GM18505 (cell line): Measurements from ENCODE around the gene NUCKS1.
A peak's percentile ranks its signal among the peaks of the same experiment; 100 is the strongest.

ENCODE experiments used
- ATAC-seq: cut with Tn5 transposase; IDR thresholded peaks from one replicate; pipeline ENCODE4 v1.9.1; 2021; ENCODE audit not compliant: unreplicated experiment
- POLR2A ChIP-seq: IDR thresholded peaks from 4 replicates; pipeline ENCODE4 v1.6.1; 2011; ENCODE audit warnings: borderline replicate concordance; ENCODE audit not compliant: insufficient read depth, insufficient read length; ENCODE audit errors: extremely low read depth

Gene NUCKS1

GRCh38 chr1:205754857-205755256 lies 4.9 kb upstream of the NUCKS1 start:
- no peak for ATAC-seq
- TF ChIP-seq POLR2A, result no peak

GRCh38 chr1:205751036-205751651 lies 1.2 kb upstream of the NUCKS1 start:
- TF ChIP-seq POLR2A, result no peak
- ATAC-seq, result no peak

GRCh38 chr1:205749234-205750137 lies 496 bp downstream of the NUCKS1 start:
- TF ChIP-seq POLR2A, result peak; percentile 59
- peak; percentile 81 for ATAC-seq

GRCh38 chr1:205748403-205749233 lies 1.4 kb downstream of the NUCKS1 start:
- peak; percentile 16 for ATAC-seq
- no peak for TF ChIP-seq POLR2A

- no peak for ATAC-seq
- TF ChIP-seq POLR2A, result no peak
Observed at GRCh38 chr1:205746757-205747412, 3.1 kb downstream of the NUCKS1 start.

- no peak for TF ChIP-seq POLR2A
- no peak for ATAC-seq
Observed at GRCh38 chr1:205744403-205744802, 5.6 kb downstream of the NUCKS1 start.

- no peak for ATAC-seq
- no peak for TF ChIP-seq POLR2A
Observed at GRCh38 chr1:205743977-205744376, 6.0 kb downstream of the NUCKS1 start.

- TF ChIP-seq POLR2A, result no peak
- no peak for ATAC-seq
Observed at GRCh38 chr1:205741681-205742080, 8.3 kb downstream of the NUCKS1 start.

GRCh38 chr1:205739348-205740160 lies 10.4 kb downstream of the NUCKS1 start:
- TF ChIP-seq POLR2A, result no peak

GRCh38 chr1:205735218-205735617 lies 14.8 kb downstream of the NUCKS1 start:
- ATAC-seq, result no peak
- no peak for TF ChIP-seq POLR2A

More at GRCh38 chr1:205739348-205740160, 10.4 kb downstream of the NUCKS1 start:
- no peak for ATAC-seq

- ATAC-seq, result no peak
- no peak for TF ChIP-seq POLR2A
Observed at GRCh38 chr1:205733438-205734175, 16.4 kb downstream of the NUCKS1 start.
